Stomach smooth muscle (tissue), 2 donors: ENCODE data around the gene WWC1.

ENCODE experiments used
- H3K27ac ChIP-seq: one replicate; pipeline ENCODE4 v1.7.0; 2013; ENCODE audit warnings: mild to moderate bottlenecking, low read length, inconsistent platforms
- H3K27me3 ChIP-seq, 2 donors: one replicate each; pipeline ENCODE4 v1.7.0; 2013; ENCODE audit warnings: low read length in 2 of 2; ENCODE audit not compliant: insufficient read depth in 2 of 2, control insufficient read depth in 1 of 2
- H3K36me3 ChIP-seq, 2 donors: one replicate each; pipeline ENCODE4 v1.7.0; 2013; ENCODE audit warnings: low read length in 2 of 2; ENCODE audit not compliant: control insufficient read depth in 2 of 2, insufficient read depth in 2 of 2
- H3K4me1 ChIP-seq: one replicate; pipeline ENCODE4 v1.7.0; 2013; ENCODE audit warnings: low read length; ENCODE audit not compliant: control insufficient read depth, insufficient read depth
- H3K4me3 ChIP-seq, 2 donors: one replicate each; pipeline ENCODE4 v1.7.0; 2013; ENCODE audit warnings: low read length in 2 of 2
- H3K9ac ChIP-seq, 2 donors: one replicate each; pipeline ENCODE4 v1.7.0; 2013; ENCODE audit warnings: low read length in 2 of 2, mild to moderate bottlenecking in 1 of 2
- H3K9me3 ChIP-seq, 2 donors: one replicate each; pipeline ENCODE4 v1.7.0; 2013; ENCODE audit warnings: low read length in 2 of 2; ENCODE audit not compliant: control insufficient read depth in 2 of 2
- donor health status: healthy.
- donor health status: Pancreatic carcinoma.

Gene WWC1

DNA sequence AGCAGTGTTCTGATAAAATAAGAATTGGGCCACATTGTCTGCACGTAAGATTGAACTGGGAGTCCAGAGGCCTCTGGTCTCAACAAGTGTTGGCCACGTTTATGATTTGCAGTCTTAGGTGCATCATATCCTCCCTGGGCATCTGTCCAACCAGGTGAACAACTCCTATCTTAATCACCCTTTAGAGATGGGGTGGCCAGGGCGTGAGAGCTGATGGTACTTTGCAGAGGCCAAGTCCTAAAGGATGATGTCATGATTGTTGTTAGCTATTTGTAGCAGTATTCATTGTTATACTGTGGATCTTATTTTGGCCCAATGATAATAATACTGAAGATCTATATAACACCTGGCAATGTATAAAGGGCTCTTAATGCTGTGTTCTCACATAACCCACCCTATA lies 121.6 kb downstream of the WWC1 start:
- no peak overlapping the region for H3K4me3 ChIP-seq
- H3K36me3 ChIP-seq: no peaks in the 10 kb centered on the region
- H3K4me1 ChIP-seq: peaks cover 3% of the 10 kb centered on the region
- H3K27me3 ChIP-seq: no peaks in the 10 kb centered on the region
- no peak overlapping the region for H3K9ac ChIP-seq
- no peaks in the 10 kb centered on the region for H3K9me3 ChIP-seq
- no peak overlapping the region for H3K27ac ChIP-seq

DNA sequence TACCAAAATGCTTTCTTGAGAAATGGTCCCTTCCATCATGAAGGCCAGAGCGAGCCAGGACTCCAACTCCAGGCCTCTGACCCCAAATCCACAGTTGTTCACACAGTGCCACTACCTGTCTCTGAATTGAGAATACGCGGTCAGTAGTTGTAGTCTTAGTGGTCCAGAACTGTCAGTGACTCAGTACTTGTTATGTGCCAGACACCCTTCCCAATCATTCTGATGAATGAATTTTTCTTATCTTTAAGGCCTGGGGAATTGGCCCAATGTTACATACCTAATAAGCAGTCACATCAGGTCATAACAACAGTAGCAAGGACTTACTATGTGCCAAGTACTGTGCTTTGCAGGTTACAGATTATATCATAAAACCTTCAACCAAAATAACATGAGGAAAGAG lies 122.2 kb downstream of the WWC1 start:
- Histone ChIP-seq H3K36me3 (no peaks in the 10 kb centered on the region), H3K27me3 (no peaks in the 10 kb centered on the region), H3K9ac (no peak overlapping the region), H3K27ac (no peak overlapping the region), H3K4me1 (peaks cover 3% of the 10 kb centered on the region), H3K4me3 (no peak overlapping the region), H3K9me3 (no peaks in the 10 kb centered on the region)

- Histone ChIP-seq H3K9ac (no peak overlapping the region), H3K27ac (no peak overlapping the region), H3K27me3 (no peaks in the 10 kb centered on the region), H3K9me3 (no peaks in the 10 kb centered on the region), H3K36me3 (no peaks in the 10 kb centered on the region), H3K4me3 (no peak overlapping the region), H3K4me1 (no peaks in the 10 kb centered on the region)
Observed at GRCh38 chr5:168415401-168415800, 124.0 kb downstream of the WWC1 start.

GRCh38 chr5:168415971-168416370 lies 124.5 kb downstream of the WWC1 start:
- no peaks in the 10 kb centered on the region for H3K36me3 ChIP-seq

DNA sequence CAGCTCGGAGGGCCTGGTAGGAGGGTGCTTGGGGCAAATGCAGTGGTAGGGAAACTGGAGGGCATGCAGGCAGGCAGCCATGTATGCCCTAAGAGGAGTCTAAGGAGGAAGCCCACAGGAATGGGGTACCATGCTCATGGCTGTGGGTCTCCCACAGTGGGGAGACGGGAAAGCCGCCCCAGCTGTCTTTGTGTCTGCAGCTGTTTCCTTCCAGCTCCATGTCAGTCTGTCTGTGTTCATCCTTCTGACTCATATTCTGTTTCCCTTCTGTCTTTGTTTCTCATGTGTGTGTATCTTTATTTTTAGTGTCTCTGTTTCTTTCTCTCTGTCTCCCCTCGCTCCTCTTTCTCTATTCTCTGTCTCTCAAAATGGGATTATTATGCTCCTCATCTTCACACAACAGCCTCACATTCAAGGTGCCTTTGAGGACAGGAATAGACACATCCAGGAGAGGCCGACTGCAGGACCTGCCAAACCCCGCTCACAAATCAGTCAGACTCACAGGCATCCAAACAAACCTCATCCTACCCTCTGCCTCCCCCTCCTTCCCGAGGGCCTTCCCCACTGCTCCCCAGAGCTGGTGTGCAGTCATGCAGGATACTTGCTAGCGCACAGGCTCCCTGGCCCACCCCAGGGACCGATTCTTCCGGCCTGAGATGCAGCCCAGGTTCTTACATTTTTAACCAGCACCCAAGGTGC lies 126.4 kb downstream of the WWC1 start:
- H3K27ac ChIP-seq: no peak overlapping the region
- H3K9me3 ChIP-seq: no peaks in the 10 kb centered on the region
- no peaks in the 10 kb centered on the region for H3K36me3 ChIP-seq
- no peak overlapping the region for H3K4me3 ChIP-seq
- H3K4me1 ChIP-seq: no peaks in the 10 kb centered on the region
- no peaks in the 10 kb centered on the region for H3K27me3 ChIP-seq
- no peak overlapping the region for H3K9ac ChIP-seq

More at GRCh38 chr5:168415971-168416370, 124.5 kb downstream of the WWC1 start:
- Histone ChIP-seq H3K27me3 (no peaks in the 10 kb centered on the region), H3K4me1 (no peaks in the 10 kb centered on the region), H3K9ac (no peak overlapping the region), H3K27ac (no peak overlapping the region), H3K9me3 (no peaks in the 10 kb centered on the region), H3K4me3 (no peak overlapping the region)

DNA sequence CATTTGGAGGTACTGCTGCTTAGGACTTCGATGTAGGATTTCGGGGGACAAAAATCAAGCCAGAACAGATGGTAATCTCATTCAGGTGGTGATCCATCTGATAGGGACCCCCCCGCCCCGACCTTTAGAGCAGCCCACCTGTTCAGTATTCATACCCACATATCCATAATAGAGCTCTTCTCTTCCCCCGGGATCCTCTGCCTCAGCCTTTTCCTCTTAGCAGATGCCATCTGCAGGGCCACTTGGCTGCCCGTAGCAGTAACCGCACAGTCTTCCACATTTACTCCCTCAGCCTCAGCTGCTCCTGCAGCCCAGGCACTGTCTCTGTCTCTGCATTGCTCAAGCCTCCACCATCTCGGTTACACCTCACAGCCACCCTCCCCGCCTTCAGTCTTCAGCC lies 129.0 kb downstream of the WWC1 start:
- Histone ChIP-seq H3K27ac (no peak overlapping the region), H3K27me3 (no peaks in the 10 kb centered on the region), H3K9me3 (no peaks in the 10 kb centered on the region), H3K4me3 (no peak overlapping the region), H3K36me3 (no peaks in the 10 kb centered on the region), H3K4me1 (no peaks in the 10 kb centered on the region), H3K9ac (no peak overlapping the region)

DNA sequence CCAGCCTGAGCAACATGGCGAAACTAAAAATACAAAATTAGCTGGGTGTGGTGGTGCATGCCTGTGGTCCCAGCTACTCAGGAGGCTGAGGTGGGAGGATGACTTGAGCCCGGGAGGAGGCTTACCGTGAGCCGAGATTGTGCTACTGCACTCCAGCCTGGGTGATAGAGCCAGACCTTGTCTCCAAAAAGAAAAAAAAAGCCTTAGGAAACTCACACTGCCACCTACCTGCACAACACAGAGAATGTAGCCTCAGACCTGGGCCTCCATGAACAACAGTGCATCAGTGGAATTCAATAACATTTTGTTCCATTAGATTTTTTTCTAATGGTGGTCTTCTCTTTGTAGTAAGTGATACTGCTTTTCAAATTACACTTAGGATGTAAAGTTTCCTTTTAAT lies 131.0 kb downstream of the WWC1 start:
- no peaks in the 10 kb centered on the region for H3K4me1 ChIP-seq
- H3K9me3 ChIP-seq: no peaks in the 10 kb centered on the region
- H3K27me3 ChIP-seq: no peaks in the 10 kb centered on the region

GRCh38 chr5:168423478-168423877 lies 132.0 kb downstream of the WWC1 start:
- no peak overlapping the region for H3K4me3 ChIP-seq
- H3K36me3 ChIP-seq: no peaks in the 10 kb centered on the region
- H3K9me3 ChIP-seq: no peaks in the 10 kb centered on the region
- no peak overlapping the region for H3K9ac ChIP-seq
- no peaks in the 10 kb centered on the region for H3K4me1 ChIP-seq
- no peaks in the 10 kb centered on the region for H3K27me3 ChIP-seq
- H3K27ac ChIP-seq: no peak overlapping the region

More for the DNA sequence above, 131.0 kb downstream of the WWC1 start:
- Histone ChIP-seq H3K9ac (no peak overlapping the region), H3K4me3 (no peak overlapping the region), H3K27ac (no peak overlapping the region), H3K36me3 (no peaks in the 10 kb centered on the region)

DNA sequence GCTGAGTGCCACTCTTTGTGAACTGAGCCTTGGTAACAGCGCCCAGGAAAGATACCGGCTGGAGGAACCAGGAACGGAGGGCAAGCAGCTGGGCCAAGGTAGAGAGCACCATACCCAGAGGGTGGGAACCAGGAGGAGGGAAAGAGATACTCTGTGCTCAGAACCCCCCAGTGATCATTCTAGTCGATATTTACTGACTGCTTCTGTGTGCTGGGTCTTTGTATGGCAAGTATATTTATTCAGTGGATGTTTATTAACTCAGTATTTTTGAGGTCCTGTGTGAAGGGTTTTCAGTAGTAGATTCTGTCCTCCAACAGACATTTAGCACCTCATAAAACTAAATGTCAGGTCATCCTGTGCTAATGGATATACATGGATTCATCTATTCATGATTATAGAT lies 132.5 kb downstream of the WWC1 start:
- Histone ChIP-seq H3K9ac (no peak overlapping the region), H3K4me1 (no peaks in the 10 kb centered on the region), H3K9me3 (no peaks in the 10 kb centered on the region), H3K4me3 (no peak overlapping the region), H3K27me3 (no peaks in the 10 kb centered on the region), H3K27ac (no peak overlapping the region), H3K36me3 (no peaks in the 10 kb centered on the region)

GRCh38 chr5:168424594-168425323 lies 133.3 kb downstream of the WWC1 start:
- H3K27me3 ChIP-seq: no peaks in the 10 kb centered on the region
- H3K4me1 ChIP-seq: no peaks in the 10 kb centered on the region
- no peak overlapping the region for H3K27ac ChIP-seq
- H3K9me3 ChIP-seq: no peaks in the 10 kb centered on the region
- H3K36me3 ChIP-seq: no peaks in the 10 kb centered on the region
- no peak overlapping the region for H3K4me3 ChIP-seq
- no peak overlapping the region for H3K9ac ChIP-seq
